ENCODE results near the gene P4HA1. TPM values are rescaled to one million over a fixed set of nuclear protein-coding genes. Genes with fewer than 3 reads are reported as not detected.
"Not testable (repeated sequence)": the region's sequence is repeated elsewhere in the genome, so short reads cannot be mapped to it uniquely, and the experiment has no call there.

Gene P4HA1
- total RNA-seq: 10 to 100 TPM; 33.3 to 35.0 TPM
- long read RNA-seq, donor 1, transcript P4HA1-202 (15 exons, 2,727 nt): major isoform, 7 of 14 reads
- long read RNA-seq, donor 1, partial matches to known transcripts: 2 of 14 reads
- long read RNA-seq, donor 1, other reads (novel, unspliced or antisense): 1 of 14 reads
- long read RNA-seq, donor 2, transcript P4HA1-202 (15 exons, 2,727 nt): minor isoform, 10 of 29 reads
- long read RNA-seq, donor 2, transcript P4HA1-203 (15 exons, 2,727 nt): major isoform, 11 of 29 reads
- long read RNA-seq, donor 2, partial matches to known transcripts: 3 of 29 reads
- long read RNA-seq, donor 2, other reads (novel, unspliced or antisense): 5 of 29 reads

DNA sequence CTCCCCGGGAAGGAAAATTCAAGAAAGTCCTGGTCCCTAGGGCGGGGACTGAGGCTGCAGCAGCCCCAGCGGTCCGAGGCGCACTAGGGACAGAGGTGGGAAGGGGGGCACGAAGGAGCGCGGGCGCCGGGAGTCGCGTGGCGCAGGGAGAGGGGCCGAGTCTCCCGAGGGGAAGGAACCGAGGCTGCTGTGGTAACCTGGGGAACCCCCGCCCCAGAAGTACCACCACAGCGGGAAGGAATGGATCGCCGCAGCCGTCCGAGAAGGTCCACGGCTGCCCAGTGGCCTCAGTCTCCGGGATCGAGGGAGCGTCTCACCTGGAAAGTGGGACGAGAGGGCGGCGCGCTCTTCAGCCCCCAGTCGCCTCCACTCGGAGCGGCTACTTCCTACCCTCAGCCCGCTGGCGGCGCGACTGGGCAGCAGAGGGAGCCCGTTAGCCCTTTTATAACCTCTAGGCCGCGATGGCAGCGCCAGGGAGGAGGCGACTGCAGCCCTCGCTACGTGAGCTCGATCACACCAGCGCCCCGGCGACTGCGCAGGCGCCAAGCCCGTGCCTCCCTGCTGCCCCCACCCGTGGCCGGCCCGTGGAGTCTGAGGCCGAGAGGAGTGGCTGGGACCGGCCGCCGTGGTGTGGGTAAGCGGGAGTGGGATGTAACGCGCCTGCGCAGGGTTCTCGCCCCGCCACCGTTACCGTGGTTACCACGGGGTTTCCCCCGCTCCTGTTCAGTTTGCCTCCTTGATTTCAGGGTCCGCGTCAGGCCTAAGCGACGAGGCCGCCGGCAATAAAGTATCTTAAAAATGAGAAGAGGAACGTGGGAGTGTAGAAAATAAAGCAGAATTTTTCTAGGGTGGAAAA is at the start of gene P4HA1:
Gene P4HA1, minus strand, starts transcription at position 418 of the 856 bp plus-strand sequence. CDS start 21,983 bp downstream, outside the sequence.
- intact Hi-C loops (cut with DNase I): loop anchor here in 1 of 2 donors (10.0 kb wide), 1 partner anchor 58 kb away; no protein-coding TSS in a partner anchor
- peak; percentile 100 for DNase-seq (ENCODE audit: low spot score)

DNA sequence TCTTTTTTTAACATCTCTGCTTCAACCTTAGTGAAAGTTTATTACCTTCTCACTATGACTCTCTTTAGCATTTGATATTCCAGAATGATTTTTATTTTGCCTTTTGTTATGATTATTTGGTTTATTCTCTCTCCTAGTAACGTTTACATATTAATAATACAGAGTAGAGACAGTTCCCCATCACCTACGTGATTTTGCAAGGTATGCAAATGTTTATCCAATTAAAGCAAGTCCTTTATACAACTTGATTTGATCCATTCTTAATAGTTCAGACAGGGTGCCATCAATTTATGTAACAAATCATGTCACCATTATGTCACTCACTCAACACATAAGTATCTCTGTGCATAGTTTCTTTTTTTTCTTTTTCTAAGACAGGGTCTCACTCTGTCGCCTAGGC is 44.9 kb upstream of the P4HA1 start:
- intact Hi-C loops (cut with DNase I): no loop called here

DNA sequence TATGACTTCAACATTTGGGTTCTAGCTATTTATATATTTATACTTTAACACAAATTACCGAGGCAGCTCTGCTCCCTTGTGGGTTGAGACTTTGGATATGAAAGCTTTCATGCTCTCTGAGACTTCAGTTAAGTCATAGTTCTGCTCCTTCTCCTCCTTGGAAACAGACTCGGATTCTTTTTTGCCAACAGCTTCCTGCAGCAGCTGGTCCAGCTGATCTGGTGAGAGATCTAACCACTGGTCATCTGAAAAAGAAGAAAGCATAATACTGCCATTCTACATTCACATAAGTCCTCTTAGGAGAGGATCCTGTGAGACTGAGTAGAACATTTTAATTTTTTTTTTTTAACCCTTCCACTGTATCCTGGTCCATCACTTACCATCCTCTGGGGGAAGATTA is 42.6 kb upstream of the P4HA1 start:
- no peak for DNase-seq (ENCODE audit: low spot score)
- intact Hi-C loops (cut with DNase I): no loop called here

More for the DNA sequence above, 44.9 kb upstream of the P4HA1 start:
- no peak for DNase-seq (ENCODE audit: low spot score)

DNA sequence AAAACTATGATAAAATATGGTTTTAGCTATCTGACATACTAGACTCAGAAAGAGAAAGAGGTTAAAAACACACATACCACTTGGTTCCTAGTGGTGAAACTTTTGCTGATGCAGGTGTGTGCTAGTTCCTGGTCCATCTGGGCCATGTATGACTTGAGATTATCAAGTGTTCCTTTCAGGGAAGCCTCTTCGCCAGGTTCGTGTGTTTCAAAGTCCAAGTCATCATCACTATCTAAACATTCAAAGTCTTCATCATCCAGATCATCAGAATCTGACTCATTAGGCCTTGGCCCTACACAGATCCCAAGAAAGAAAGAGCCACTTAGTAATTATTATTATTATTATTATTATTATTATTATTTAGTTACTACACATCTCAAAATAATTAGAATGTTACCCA is 40.0 kb upstream of the P4HA1 start:
- no peak for DNase-seq (ENCODE audit: low spot score)
- intact Hi-C loops (cut with DNase I): no loop called here

DNA sequence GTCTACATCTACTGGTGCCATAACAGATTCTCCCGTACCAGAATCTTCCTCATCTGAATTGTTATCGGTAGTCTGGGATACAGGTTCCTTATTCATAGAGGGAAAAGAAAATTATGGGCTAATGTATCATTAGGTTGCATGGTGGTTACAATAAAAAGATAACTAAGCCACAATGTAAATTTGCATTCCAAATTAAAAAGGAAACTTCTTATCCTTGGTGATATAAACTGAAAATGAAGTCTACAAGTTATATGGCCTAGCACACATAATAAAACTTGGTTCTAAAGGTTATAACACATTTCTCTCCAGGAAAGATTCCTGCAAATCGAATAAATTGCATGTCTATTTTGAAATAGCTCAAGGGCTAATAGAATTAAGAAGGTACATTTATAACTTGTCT is 38.1 kb upstream of the P4HA1 start:
- intact Hi-C loops (cut with DNase I): no loop called here
- no peak for DNase-seq (ENCODE audit: low spot score)

DNA sequence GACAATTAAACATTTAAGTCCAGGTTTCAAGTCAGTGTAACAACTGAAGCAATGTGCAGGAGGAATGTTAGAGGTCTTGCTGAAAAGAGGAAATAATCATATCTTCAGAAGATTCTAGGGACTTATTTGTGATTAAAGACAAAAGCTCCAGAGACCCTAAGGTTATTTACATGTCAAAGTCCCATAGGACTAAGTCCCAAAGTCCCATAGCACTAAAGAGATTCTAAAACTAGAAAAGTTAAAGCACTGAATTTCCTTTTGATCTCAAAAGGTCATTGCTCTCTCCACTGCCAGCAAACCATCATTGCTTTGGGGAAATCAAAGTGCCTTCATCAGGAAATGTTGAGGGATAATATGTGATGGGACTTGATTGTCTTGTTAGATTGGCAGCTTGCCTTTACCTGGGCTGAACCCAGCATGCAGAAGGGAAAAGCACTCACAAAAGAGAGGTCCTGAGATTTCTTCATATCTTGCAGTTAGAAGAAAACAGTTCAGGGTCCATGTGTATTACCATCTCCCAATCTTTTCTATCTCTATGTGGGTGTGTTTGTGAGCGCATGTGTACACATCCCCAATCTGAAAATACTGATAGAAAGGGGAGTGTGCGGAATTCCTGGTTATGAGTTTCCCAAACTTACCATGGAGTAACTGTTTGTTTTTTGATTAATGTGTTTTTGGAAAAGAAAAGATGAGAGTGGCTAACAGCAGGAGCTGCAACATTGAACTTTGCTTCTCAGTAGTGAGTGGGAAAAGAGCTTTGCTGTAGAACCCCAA is 35.4 kb upstream of the P4HA1 start:
- intact Hi-C loops (cut with DNase I): no loop called here
- DNase-seq (ENCODE audit: low spot score): no peak

DNA sequence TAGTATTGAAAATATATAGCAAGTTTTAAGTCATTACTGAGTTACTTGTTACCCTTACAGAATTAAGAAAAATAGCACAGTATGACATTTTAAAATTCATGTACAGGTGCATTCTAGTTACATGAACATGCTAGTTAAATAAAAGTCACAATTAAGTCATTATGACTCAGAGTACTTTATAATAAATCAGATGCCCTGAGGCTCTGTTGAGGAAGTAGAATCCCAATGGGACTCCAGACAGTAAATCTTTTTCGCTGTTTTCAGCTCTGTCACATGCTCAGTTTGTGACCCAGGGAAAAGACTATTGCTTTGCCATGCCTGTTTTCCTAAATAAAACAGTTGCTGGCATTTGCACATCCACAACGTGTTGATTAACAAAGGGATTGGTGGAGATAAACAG is 34.6 kb upstream of the P4HA1 start:
- DNase-seq (ENCODE audit: low spot score): no peak
- intact Hi-C loops (cut with DNase I): no loop called here

DNA sequence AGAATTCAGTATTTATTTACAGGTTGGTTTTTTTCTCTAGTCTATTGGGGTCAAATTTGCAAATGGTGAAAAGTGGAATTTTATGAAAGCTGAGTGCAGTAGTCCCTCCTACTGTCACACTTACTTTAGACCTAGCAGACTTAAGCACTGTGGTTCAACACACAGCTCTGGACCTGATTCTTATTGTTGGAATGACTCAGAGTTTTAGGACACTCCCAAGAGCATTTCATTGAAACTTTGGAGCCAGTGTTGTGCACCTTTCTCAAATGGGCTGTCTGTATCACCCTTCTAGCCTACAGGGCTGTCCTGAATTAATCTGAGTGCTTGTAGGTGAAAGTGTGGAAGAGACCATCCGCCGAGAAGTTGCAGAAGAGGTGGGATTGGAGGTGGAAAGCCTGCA is 29.7 kb upstream of the P4HA1 start:
- intact Hi-C loops (cut with DNase I): no loop called here
- no peak for DNase-seq (ENCODE audit: low spot score)

DNA sequence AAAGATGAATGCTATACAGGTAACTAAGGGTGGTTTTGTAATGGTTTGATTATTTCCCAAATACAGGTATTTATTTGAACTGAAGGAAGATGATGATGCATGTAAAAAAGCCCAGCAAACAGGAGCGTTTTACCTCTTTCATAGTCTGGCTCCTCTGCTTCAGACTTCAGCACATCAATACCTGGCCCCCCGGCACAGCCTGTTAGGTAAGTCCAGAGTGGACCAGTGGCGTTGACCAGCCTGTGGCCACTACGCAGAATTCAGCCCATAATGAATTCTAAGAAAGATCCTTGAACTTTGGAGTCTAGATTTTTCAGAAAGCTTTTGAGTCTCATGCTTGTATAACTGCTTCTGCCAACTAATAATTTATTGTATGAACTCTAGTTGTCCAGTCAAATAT is 23.3 kb upstream of the P4HA1 start:
- DNase-seq (ENCODE audit: low spot score): no peak
- intact Hi-C loops (cut with DNase I): loop anchor here in 1 of 2 donors (5.0 kb wide), 1 partner anchor 303 kb away; no protein-coding TSS in a partner anchor

DNA sequence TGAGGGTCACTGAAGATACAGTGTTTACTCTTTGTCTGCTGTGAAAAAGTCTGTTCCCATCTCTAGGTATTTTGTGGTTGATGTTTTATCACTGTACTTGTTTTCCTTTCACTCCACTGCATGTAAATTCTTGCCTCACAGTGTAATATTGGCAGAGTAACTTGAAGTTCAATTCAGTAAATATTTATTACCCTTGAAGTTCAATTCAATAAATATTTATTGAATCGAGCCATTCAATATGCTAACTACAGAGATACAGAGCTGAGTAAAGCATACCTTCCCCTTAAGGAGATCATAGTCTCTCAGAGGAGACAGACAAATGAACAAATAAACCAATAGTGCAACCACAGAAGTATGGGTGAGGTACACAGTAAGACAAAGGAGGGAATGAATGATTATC is 22.8 kb upstream of the P4HA1 start:
- no peak for DNase-seq (ENCODE audit: low spot score)
- intact Hi-C loops (cut with DNase I): no loop called here

DNA sequence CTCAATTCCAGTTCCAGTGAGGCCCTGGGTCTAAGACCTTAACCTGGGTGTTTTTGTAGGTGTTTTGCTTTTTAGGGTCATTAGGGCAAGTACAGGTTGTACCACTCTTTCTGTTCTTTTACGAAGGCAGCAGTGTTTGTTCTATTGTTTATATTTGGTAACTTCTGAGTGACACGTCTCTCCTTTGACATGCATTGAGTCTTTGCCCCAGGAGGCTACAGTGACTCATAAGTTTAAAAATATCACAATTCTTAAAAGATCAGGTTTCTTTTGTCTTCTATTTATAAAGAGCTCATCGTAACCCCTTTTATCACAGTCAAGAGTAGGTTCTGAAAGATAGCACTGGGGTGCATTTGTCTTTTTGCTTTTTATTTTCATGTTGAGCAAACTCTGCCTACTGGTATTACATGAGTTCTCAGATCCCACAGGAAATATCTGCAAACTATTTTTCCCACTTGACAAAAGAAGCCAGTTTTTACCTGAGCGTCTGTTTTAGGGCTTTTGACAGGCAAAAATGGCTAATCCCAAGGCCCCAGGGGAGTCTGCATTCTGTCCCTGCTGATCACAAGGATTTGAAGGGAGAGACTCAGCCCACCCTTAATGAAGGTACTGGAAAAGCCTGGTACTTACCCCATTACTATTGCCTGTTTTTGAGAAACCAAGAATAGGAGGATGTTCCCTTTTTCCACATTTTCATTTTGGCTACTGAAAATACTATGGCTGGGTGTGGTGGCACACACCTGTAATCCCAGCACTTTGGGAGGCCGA is 21.5 kb upstream of the P4HA1 start:
- intact Hi-C loops (cut with DNase I): no loop called here
- no peak for DNase-seq (ENCODE audit: low spot score)

DNA sequence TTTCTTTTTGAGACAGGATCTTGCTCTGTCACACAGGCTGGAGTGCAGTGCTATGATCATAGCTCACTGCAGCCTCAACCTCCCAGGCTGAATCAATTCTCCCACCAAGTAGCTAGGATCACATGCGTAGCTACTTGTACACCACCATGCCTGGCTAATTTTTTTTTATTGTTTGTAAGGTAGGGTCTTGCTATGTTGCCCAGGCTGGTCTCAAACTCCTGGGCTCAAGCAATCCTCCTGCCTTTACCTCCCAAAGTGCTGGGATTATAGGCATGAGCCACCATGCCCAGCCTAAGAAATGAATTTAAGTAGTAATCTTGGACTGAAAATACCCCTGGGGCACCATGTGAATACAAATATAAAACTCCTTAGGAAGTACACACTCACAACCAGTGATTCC is 19.4 kb upstream of the P4HA1 start:
- intact Hi-C loops (cut with DNase I): no loop called here
- no peak for DNase-seq (ENCODE audit: low spot score)

DNA sequence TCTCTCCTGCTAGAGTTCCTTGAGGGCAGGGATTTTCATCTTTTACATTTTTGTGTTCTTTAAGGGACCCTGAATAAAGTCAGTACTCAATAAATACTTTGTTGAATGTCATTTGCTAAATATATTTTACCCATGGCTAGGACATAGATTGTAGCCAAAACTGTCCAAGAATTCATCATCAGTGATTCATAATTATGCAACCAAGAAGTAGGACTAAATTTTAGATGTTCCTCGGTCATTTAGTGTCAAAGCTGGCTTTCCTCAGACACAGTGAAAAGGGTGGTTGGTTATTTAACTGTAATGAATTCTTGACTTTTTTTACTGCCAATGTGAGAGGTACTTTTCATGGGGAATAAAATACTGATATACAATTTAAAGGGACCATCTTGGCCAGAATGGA is 16.9 kb upstream of the P4HA1 start:
- intact Hi-C loops (cut with DNase I): no loop called here
- no peak for DNase-seq (ENCODE audit: low spot score)

DNA sequence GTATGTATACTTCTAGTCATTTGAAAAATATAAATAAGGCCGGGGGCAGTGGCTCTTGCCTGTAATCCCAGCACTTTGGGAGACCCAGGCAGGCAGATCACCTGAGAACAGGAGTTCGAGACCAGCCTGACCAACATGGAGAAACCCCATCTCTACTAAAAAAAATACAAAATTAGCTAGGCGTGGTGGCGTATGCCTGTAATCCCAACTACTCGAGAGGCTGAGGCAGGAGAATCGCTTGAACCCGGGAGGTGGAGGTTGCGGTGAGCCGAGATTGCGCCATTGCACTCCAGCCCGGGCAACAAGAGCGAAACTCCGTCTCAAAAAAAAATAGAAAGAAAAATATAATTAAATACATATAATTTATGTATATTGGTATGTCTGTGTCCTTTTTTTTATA is 15.4 kb upstream of the P4HA1 start:
- DNase-seq (ENCODE audit: low spot score); intact Hi-C loops (cut with DNase I): not testable (repeated sequence)

DNA sequence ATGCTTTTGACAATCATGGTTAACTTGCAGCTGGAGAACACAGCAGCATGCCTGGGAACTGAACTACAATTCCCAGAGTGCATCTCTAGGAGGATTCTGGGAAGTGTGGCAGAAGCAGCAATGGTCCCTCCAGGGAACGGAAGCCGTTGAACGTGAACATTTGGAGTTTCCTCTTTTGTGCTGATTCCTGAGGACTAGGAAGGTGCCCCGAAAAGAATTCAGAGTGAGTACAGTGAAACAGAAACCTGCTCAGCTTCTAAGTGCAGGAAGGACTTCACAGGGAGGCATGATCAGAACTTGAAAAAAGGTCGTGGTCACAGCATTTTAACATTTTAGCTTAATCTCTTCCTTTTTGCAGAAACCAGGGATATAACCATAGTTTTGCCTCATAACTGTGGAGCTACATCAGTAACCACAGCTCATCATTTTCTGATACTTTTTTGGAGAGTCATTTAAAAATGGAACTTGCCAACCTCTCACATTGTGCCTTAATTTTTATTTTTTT is 13.7 kb upstream of the P4HA1 start, which contains the start of gene NUDT13:
Gene NUDT13, plus strand, starts transcription at position 111 of the 505 bp plus-strand sequence. CDS start 3,911 bp downstream, outside the sequence.
- DNase-seq (ENCODE audit: low spot score): no peak
- intact Hi-C loops (cut with DNase I): no loop called here

DNA sequence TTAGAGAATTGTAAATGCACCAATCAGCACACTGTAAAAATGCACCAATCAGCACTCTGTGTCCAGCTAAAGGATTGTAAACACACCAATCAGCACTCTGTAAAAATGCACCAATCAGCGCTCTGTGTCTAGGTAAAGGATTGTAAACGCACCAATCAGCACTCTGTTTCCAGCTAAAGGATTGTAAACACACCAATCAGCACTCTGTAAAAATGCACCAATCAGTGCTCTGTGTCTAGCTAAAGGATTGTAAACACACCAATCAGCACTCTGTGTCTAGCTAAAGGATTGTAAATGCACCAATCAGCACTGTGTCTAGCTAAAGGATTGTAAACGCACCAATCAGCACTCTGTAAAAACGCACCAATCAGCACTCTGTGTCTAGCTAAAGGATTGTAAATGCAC is 12.6 kb upstream of the P4HA1 start:
- not testable (repeated sequence) for DNase-seq (ENCODE audit: low spot score)

DNA sequence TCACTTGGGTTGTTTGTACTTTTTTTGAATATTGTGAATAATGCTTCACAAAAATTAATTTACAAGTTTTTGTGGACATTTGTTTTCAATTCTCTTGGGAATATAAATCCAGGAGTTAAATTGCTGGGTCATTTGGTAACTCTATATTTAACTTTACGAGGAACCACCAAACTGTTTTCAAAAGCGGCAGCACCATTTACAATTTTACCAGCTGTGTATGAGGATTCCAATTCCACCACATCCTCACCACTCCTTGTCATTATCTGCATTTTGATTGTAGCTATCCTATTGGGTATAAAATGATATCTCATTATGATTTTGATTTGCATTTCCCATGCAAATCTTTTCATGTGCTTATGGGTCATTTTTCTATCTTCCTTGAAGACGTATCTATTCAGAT is 9.6 kb upstream of the P4HA1 start:
- intact Hi-C loops (cut with DNase I): no loop called here
- DNase-seq (ENCODE audit: low spot score): no peak

More for the DNA sequence above, 12.6 kb upstream of the P4HA1 start:
- intact Hi-C loops (cut with DNase I): not testable (repeated sequence)

DNA sequence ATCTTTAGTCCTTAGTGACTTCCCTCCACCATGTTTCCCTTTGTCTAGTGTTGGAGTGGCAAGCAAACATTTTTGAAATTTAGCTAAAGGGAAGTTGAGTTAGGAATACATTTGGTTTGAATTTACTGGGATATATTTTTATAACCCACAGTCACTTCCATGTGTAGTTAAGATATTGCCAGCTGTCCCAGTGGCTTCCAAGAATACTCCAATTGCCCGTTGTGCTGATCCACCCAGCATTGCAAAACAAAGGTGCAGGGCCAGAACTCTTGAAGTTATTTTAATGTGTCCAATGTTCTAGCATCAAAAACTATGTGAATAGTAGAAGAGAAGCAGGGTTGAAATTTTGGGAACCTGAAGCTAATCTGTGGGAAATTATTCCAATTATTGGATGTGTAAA is 2.5 kb upstream of the P4HA1 start:
- intact Hi-C loops (cut with DNase I): loop anchor here in 1 of 2 donors (10.0 kb wide), 1 partner anchor 56 kb away; no protein-coding TSS in a partner anchor
- DNase-seq (ENCODE audit: low spot score): no peak

DNA sequence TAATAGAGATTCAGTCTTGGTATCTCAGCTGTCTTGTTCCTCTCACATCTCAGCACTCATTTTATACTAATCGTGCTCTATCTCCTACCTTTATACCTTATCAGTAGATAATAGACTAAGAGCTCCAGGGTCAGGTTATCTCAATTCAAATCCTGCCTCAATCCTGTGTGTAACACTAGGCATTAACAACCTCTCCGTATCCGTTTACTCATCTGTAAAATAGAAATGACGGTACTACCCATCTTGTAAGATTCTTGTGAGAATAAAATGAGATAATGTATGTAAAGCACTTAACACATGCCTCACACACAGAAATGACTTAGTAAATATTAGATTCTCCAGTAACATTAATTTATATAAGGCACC is 622 bp upstream of the P4HA1 start:
- no peak for DNase-seq (ENCODE audit: low spot score)
- intact Hi-C loops (cut with DNase I): loop anchor here in 1 of 2 donors (10.0 kb wide), 1 partner anchor 58 kb away; no protein-coding TSS in a partner anchor
